Measurements from ENCODE around the gene RANBP1.

The RANBP1 gene

DNA sequence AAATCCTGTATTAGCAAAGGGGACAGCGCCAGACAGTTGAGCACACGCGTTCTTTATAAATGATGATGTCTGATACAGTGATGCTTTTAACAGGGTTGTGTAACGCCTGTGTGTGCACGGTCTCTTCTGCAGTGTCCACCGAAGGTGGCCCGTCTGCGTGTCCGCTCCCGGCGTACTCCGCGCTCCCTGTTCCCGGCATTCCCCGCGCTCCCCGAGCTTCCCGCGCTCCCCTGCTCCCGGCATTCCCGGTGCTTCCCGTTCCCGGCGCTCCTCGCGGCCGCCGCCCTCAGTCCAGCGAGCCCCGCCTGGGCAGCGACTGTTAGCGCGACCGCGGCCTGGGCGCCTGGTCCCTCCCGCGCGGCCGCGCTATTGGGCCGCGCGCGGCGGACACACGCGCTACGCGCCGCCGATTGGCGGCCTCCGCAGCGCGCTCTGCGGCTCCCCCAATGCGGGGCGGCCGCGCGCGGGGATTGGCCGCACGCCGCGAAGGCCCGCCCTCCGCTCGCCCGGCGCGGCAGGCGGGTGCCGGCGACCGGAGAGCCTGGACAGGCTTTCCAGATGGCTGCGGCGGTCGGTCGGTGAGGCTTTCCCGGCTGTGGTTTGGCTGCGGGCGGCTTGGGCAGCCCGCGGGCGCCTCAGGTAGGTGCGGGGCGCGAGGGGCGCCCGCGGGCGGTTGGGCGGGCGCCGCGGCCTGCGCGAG is 36.0 kb upstream of the RANBP1 start, which contains the start of gene DGCR8:
Gene DGCR8 (plus strand): TSS at position 497 of the 700 bp plus-strand sequence. CDS start 5,723 bp downstream, outside the sequence.
- TF ChIP-seq, protein P1, sequence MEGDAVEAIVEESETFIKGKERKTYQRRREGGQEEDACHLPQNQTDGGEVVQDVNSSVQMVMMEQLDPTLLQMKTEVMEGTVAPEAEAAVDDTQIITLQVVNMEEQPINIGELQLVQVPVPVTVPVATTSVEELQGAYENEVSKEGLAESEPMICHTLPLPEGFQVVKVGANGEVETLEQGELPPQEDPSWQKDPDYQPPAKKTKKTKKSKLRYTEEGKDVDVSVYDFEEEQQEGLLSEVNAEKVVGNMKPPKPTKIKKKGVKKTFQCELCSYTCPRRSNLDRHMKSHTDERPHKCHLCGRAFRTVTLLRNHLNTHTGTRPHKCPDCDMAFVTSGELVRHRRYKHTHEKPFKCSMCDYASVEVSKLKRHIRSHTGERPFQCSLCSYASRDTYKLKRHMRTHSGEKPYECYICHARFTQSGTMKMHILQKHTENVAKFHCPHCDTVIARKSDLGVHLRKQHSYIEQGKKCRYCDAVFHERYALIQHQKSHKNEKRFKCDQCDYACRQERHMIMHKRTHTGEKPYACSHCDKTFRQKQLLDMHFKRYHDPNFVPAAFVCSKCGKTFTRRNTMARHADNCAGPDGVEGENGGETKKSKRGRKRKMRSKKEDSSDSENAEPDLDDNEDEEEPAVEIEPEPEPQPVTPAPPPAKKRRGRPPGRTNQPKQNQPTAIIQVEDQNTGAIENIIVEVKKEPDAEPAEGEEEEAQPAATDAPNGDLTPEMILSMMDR (IDR thresholded peaks at IDR 0.05; ENCODE audit: low read length, missing control alignments), result no peak
- DNase-seq (ENCODE audit: low read depth), result peak; percentile 94
- H3K4me3 ChIP-seq (replicated peaks; ENCODE audit: low read depth, low read length), result peak within 1 kb of the TSS; percentile 89

DNA sequence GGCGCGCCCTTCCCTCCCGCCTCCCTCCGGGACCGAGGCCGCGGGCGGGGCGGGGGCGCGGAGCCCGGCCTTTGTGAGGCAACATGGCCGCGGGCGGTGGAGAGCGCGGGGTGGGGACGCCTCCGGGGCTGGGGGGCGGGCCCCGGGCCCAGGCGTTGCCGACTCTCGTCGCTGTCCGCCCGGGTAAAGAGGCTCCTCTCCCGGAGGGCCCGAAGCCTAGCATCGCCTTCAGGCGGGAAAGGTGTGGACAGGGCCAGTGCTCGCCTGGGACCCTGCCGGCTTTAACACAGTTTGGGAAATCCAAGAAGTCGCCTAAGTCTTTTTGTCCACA is 35.5 kb upstream of the RANBP1 start:
- H3K4me3 ChIP-seq (replicated peaks; ENCODE audit: low read depth, low read length), result peak overlapping the region; percentile 89
- DNase-seq (ENCODE audit: low read depth), result peak; percentile 20
- TF ChIP-seq, protein P1 (IDR thresholded peaks at IDR 0.05; ENCODE audit: low read length, missing control alignments), result no peak

DNA sequence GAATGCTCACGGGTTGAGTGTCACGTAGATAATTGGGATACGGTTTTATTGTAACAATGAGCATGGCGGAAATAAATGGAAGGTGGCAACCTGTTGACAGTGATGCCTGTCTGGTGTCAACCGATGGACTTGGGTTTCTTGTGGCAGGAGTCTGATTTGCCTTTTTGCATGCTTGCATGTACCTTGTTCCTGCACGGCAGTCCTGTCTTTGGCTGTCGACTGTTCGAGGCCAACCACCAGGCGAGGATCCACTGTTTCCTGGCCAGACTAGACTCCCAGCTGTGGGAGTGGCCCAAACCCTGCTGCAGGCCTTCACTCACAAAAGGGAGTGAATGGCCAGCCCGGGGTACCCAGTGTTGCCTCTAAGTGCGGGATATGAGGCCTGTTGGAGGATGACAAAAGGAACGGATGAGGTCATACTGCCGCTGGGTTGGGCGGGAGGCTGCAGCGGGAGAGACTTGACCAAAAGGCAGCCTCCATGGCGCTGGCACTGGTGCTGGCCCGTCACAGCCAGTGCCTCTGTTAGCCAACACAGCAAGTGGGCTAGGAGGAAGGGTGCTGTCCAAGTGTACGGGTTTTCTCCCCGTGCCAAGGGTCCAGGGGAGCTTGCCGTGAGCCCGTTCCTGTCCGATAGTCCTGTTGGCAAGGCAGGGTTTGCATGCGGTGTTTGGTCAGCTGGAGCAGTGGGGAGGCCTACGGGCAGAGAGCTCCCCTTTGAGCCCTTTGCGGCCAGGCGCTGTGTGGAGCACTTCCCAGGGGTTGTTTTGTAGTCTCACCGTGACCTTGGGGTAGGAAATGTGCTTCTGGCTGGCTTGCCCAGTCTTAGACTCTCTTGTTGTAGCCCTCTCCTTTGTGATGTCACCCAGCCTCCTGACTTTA is 34.9 kb upstream of the RANBP1 start:
- H3K4me3 ChIP-seq (replicated peaks; ENCODE audit: low read depth, low read length), result peak overlapping the region; percentile 89
- TF ChIP-seq, protein P1 (IDR thresholded peaks at IDR 0.05; ENCODE audit: low read length, missing control alignments), result no peak
- peak; percentile 56 for DNase-seq (ENCODE audit: low read depth)

DNA sequence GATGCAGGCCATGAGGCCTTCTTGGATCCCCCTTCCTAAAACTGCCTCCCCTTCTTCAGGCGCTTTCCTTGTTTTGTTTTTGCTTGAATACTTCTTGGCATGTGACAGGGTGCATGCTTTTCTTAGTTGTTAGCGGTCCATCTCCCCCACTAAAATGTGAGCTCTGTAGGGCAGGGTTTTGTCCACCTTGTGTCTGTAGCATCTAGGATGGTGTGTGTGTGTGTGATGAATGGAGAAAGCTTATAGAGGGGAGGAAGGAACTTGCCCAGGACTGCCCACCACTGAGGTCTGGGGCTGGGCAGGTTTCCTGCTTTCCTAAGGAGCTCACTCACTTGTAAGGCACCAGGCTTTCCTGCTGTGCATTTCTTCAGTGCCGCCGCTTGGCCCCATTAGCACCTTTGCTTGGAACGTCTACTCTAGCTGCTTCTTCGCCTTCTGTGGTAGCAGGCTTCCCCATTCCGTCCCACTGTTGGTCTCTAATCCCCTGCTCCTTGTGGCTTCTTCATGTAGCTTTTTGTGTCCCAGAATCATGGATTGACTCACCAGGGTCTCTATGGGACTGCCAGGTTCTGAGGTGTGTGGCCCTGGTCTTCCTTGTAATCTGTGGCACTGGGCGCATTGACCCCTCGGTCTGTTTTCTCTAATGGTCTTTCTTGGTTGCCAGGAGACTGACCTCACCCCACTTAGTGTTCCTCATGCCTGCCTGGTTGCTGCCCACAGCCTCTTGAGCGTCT is 32.6 kb upstream of the RANBP1 start:
- no peak for DNase-seq (ENCODE audit: low read depth)
- H3K4me3 ChIP-seq (replicated peaks; ENCODE audit: low read depth, low read length), result no peak overlapping the region
- TF ChIP-seq, protein P1 (IDR thresholded peaks at IDR 0.05; ENCODE audit: low read length, missing control alignments), result no peak

DNA sequence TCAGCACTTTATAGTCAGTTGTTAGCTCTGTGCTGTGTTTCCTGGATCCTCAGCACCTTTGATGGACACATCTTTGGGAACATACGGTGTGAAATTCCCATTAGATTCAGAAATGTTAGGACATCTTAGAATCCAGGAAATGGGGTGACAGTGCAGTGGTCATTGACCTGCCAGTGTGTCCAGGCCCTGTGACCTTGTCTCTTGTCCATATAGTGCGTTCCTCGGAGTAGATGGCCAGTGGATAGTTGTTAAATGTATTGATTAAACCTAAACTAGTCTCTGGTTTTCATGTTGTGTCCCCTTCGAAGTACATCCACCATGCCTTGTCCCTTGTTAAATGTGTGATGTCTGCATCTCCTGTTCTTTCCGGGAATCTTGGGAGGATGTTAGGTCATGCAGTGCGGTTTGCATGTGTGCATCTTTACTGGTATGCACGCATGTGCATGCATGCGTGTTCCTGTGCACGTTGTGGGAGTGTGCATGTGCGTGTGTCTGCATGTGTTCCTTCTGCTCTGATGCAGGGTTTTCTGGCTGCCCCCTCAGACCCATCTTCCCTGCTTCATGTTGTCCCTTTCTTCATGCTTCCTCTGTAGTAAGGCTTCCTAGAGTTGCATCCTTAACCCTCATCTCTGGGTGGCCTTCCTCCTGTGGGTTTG is 31.9 kb upstream of the RANBP1 start:
- H3K4me3 ChIP-seq (replicated peaks; ENCODE audit: low read depth, low read length), result no peak overlapping the region
- DNase-seq (ENCODE audit: low read depth), result no peak
- TF ChIP-seq, protein P1 (IDR thresholded peaks at IDR 0.05; ENCODE audit: low read length, missing control alignments), result no peak

All from fibroblast of pulmonary artery (primary cell).